Progenitor cell of endocrine pancreas (in vitro differentiated cells): ENCODE results near the gene COL19A1. TPM values are rescaled to one million over a fixed set of nuclear protein-coding genes. Genes with fewer than 3 reads are reported as not detected.

ENCODE experiments used
- DNase-seq: peaks from one replicate; pipeline ENCODE4 v3.0.0; 2021; ENCODE audit warnings: low spot score; ENCODE audit not compliant: unreplicated experiment
- H3K27ac Mint-ChIP-seq: 2 replicates; pipeline ENCODE4 v1.8.0; 2021; ENCODE audit warnings: mild to moderate bottlenecking, moderate library complexity, mixed read lengths
- H3K27me3 Mint-ChIP-seq: 2 replicates; pipeline ENCODE4 v1.8.0; 2021; ENCODE audit warnings: mixed read lengths
- H3K36me3 Mint-ChIP-seq: 2 replicates; pipeline ENCODE4 v1.8.0; 2022; ENCODE audit warnings: mixed read lengths; ENCODE audit not compliant: insufficient read depth
- H3K4me1 Mint-ChIP-seq: 2 replicates; pipeline ENCODE4 v1.8.0; 2021; ENCODE audit warnings: low read depth, mixed read lengths
- H3K4me3 Mint-ChIP-seq: 2 replicates; pipeline ENCODE4 v1.8.0; 2021; ENCODE audit warnings: low read depth, mild to moderate bottlenecking, moderate library complexity, mixed read lengths
- H3K9me3 Mint-ChIP-seq: 2 replicates; pipeline ENCODE4 v1.8.0; 2021; ENCODE audit warnings: low read depth, mixed read lengths
- total RNA-seq: library from RNA; stranded (reverse); gene quantifications from 2 replicates; pipeline ENCODE4 v1.2.1, GENCODE V29; 2021
- TF ChIP-seq, protein P1 (sequence below): fragments of 200-600 bp; sonication (generic); IDR thresholded peaks from one replicate; pipeline ENCODE4 v1.5.0; 2021; ENCODE audit warnings: antibody characterized with exemption, mild to moderate bottlenecking; ENCODE audit not compliant: unreplicated experiment

COL19A1 gene
- total RNA-seq, 1 donor from 2014 or later = 2.3 TPM

DNA sequence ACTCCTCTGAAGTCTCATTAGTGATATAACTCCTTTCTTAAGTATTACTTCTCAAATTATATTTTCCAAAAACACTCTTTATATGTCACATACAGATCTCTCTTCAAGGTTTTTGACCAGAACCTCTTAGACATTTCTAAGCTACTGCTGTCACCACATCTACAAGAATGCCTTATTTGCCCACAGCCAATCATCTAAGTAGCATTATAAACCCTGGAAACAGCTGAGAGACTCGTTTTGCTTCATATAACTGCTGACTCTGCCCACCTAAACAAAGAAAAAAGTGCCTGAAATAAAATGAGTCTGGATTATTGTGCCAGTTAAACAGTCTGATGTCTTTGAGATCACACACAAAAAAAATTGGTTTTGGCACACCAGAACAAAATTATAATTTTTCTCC lies 270.6 kb downstream of the COL19A1 start:
- Mint-ChIP-seq H3K27ac (no peak overlapping the region), H3K9me3 (no peaks in the 10 kb centered on the region), H3K4me1 (peaks cover 6% of the 10 kb centered on the region), H3K36me3 (no peaks in the 10 kb centered on the region), H3K4me3 (no peak overlapping the region), H3K27me3 (no peaks in the 10 kb centered on the region)
- DNase-seq = no peak
- TF ChIP-seq, protein P1, sequence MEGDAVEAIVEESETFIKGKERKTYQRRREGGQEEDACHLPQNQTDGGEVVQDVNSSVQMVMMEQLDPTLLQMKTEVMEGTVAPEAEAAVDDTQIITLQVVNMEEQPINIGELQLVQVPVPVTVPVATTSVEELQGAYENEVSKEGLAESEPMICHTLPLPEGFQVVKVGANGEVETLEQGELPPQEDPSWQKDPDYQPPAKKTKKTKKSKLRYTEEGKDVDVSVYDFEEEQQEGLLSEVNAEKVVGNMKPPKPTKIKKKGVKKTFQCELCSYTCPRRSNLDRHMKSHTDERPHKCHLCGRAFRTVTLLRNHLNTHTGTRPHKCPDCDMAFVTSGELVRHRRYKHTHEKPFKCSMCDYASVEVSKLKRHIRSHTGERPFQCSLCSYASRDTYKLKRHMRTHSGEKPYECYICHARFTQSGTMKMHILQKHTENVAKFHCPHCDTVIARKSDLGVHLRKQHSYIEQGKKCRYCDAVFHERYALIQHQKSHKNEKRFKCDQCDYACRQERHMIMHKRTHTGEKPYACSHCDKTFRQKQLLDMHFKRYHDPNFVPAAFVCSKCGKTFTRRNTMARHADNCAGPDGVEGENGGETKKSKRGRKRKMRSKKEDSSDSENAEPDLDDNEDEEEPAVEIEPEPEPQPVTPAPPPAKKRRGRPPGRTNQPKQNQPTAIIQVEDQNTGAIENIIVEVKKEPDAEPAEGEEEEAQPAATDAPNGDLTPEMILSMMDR = no peak

DNA sequence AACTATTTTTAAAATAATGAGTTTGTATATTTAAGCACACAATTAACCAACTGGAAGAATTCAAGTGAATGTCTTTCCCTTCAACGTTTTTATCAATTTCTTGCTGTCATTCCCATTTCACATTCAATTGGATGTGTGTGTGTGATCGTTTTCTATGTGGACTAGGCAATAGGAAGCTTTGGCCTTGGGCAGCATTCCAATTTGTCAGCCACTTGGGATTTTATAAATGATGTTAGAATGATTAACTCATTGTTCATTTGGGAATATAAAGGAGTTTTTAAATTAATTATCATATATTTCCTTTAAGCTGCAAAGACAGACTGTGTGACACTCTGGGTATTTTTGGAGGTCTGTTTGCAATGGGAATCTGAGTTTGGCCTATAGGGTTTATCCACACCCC lies 274.1 kb downstream of the COL19A1 start:
- TF ChIP-seq, protein P1 = no peak
- Mint-ChIP-seq H3K4me3 (no peak overlapping the region), H3K36me3 (peaks cover 2% of the 10 kb centered on the region), H3K9me3 (peaks cover 3% of the 10 kb centered on the region), H3K4me1 (peaks cover 6% of the 10 kb centered on the region), H3K27me3 (no peaks in the 10 kb centered on the region), H3K27ac (no peak overlapping the region)
- no peak for DNase-seq

DNA sequence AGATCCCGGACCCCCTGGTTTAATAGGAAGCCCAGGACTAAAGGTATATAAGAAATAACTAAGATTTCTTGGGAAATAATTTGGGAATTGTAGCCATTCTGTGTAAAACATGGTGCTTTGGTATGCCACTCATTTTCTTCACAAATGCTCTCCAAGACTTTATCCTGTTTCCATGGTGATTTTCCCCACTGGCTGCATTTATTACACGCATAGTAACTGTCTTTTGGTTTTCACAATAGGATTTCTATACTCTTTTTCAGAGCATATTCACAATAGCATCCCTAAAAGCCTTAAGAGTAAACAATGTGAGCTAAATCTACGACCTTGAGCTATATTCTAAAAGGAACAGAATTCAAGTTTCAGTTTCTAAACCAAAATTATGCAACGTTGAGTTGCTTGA lies 275.7 kb downstream of the COL19A1 start:
- H3K4me1 Mint-ChIP-seq = peaks cover 6% of the 10 kb centered on the region
- H3K4me3 Mint-ChIP-seq = no peak overlapping the region
- TF ChIP-seq, protein P1 = no peak
- peaks cover 3% of the 10 kb centered on the region for H3K9me3 Mint-ChIP-seq
- peaks cover 2% of the 10 kb centered on the region for H3K36me3 Mint-ChIP-seq
- no peak overlapping the region for H3K27ac Mint-ChIP-seq
- no peaks in the 10 kb centered on the region for H3K27me3 Mint-ChIP-seq
- no peak for DNase-seq

DNA sequence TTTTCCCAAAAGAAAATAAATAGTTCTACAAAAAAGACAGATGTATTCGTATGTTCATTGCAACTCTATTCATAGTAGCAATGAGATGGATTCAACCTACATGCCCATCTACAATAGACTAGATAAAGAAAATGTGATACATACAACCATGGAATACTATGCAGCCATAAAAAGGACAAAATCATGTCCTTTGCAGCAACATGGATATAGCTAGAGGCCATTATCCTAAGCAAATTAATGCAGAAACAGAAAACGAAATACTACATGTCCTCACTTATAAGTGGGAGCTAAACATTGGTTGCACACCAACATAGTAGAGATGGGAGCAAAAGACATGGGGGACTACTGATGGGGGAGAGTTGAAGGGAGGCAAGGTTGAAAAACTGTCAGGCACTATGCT lies 278.8 kb downstream of the COL19A1 start:
- H3K27ac Mint-ChIP-seq = no peak overlapping the region

DNA sequence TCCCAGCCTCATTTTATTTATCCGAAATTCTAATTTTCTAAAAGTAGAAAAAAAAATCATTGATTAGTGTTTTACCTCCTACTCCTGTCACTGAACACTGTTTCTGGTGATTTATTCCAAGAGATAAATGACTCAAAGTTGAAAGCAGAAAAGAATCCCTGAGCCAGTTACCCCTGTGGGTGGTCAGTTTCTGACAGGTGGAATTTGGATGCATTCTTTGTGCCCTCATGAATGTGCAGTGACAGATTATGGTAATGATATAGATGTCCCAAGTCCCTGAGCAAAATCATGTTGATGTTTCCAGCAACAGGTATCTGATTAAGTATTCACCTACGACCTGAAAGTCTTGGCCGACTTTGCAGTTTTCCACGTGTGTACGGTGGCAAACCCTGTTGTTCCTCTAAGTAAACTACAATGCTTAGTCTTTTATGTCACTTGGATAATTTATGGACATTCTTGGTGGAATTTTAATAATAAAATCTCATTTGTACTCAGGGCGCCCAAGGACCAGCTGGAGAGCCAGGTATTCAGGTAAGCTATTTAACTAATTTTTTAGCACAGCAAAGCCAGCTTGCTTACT lies 282.9 kb downstream of the COL19A1 start:
- no peak overlapping the region for H3K4me3 Mint-ChIP-seq
- no peak overlapping the region for H3K27ac Mint-ChIP-seq
- H3K4me1 Mint-ChIP-seq = no peaks in the 10 kb centered on the region
- H3K9me3 Mint-ChIP-seq = peaks cover 3% of the 10 kb centered on the region
- no peak for DNase-seq
- H3K27me3 Mint-ChIP-seq = no peaks in the 10 kb centered on the region
- TF ChIP-seq, protein P1 = no peak
- peaks cover 2% of the 10 kb centered on the region for H3K36me3 Mint-ChIP-seq

More for the DNA sequence above, 278.8 kb downstream of the COL19A1 start:
- peaks cover 2% of the 10 kb centered on the region for H3K36me3 Mint-ChIP-seq
- H3K4me3 Mint-ChIP-seq = no peak overlapping the region
- H3K4me1 Mint-ChIP-seq = peaks cover 6% of the 10 kb centered on the region
- TF ChIP-seq, protein P1 = no peak
- no peaks in the 10 kb centered on the region for H3K27me3 Mint-ChIP-seq
- peaks cover 3% of the 10 kb centered on the region for H3K9me3 Mint-ChIP-seq
- no peak for DNase-seq
